ENCODE data around the gene FTSJ1.
"Not testable (repeated sequence)": the region's sequence is repeated elsewhere in the genome, so short reads cannot be mapped to it uniquely, and the experiment has no call there.

Gene FTSJ1, protein sequence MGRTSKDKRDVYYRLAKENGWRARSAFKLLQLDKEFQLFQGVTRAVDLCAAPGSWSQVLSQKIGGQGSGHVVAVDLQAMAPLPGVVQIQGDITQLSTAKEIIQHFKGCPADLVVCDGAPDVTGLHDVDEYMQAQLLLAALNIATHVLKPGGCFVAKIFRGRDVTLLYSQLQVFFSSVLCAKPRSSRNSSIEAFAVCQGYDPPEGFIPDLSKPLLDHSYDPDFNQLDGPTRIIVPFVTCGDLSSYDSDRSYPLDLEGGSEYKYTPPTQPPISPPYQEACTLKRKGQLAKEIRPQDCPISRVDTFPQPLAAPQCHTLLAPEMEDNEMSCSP

DNA sequence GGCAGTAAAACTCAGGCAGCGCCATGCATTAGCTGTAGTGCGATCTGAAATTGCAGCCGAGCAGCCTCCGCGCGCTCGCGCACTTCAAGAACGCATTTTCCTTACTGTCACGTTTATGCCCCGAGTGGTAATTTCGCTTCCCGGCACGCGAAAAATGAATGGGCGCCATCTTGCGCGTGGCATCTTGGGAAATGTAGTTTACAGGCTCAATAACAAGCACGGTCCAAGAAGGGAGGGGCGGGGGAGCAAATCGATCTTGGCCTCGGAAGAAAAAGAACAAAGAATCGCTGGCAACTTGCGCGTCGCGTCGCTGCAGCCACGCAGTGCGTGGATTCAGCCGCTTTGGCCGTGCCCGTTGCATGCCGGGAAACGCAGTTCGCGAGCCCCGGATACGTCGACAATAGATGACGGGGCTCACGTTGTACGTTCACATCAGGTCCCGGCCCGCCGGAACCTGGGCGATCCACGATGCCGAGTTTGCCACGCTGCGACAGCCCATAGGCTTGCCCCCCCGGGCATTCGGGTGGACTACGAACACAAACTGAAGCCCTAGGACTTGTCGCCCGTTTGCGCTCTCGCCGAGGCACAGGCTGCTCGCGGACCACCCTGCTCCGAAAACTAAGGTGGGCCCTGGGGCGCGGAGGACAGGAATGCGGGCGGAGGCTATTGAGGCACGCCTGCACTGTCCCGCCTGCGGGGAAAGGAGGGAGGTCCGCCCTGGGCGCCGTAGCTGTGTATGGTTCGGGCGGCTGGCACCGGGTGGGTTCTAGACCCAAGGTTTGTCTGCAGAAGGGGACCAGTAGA is at the start of gene FTSJ1:
TSS of gene FTSJ1 (plus strand) at position 426 of the 804 bp plus-strand sequence. CDS start 1,849 bp downstream, outside the sequence.
- DNase-seq: peak; percentile 89

DNA sequence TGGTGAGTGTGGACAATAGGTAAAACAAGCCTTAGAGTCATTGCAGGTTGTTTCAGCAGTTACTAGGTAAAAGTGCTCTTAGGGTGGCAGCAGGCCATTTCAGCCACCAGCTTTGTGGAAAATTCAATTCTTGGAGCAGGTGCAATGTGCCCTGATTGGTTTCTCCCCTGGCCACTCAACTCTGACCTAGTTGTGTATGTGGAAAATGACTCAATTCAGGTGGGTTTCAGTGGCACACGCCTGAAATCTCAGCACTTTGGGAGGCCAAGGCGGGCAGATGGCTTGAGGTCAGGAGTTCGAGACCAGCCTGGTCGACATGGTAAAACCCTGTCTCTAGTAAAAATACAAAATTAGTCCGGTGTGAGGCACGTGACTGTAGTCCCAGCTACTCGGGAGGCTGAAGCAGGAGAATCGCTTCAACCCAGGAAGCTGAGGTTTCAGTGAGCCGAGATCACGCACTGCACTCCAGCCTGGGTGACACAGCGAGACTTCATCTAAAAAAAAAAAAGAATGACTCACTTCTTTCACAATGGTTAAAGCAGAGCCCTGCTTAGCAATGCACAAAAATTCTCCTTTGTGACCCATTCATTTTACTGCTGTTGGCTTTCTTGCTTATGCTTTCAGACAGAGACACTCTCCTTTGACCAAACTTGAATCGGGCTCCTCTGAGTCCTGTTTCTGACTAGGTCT is 48.8 kb upstream of the FTSJ1 start:
- not testable (repeated sequence) for DNase-seq

DNA sequence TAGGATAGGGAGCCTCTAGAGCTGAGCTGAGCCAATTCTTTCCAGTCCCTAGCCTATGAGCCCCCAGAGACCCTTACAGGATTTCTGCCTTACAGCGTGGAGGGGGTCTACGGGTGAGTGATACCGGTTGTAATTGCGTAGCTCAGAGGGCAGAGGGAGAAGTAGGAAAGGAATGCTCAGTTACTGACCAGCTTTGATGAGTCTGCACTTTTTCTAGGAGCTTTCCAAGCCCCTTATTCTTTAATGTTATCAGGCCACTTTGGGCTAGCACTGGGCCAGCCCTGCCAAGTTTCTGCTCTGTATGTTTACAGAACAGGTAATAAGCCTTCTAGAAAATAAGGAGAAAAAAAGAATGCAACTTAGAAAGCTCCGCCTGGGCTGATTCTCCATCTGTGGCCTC is 46.4 kb upstream of the FTSJ1 start:
- not testable (repeated sequence) for DNase-seq

DNA sequence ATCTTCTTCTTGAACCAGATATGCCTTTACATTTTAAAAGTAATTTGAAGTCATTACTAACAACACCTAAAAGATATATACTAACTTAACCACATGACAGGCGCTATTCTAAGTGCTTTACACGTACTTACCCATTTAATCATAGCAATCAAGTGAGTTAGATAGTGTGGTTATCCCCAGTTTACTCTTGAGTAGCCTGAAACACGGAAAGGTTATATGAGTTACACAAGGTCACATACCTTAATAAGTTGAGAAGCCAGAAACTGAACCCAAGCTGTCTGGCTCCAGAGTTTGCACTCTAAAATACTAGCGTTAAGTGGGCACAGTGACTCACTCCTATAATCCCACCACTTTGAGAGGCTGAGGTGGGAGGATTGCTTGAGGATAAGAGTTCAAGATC is 45.8 kb upstream of the FTSJ1 start:
- DNase-seq: not testable (repeated sequence)

DNA sequence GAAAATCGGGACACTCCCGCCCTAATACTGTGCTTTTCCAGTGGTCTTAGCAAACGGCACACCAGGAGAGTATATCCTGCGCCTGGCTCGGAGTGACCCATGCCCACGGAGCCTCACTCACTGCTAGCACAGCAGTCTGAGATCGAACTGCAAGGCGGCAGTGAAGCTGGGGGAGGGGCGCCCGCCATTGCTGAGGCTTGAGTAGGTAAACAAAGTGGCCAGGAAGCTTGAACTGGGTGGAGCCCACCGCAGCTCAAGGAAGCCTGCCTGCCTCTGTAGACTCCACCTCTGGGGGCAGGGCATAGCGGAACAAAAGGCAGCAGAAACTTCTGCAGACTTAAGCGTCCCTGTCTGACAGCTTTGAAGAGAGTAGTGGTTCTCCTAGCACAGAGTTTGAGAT is 42.3 kb upstream of the FTSJ1 start:
- not testable (repeated sequence) for DNase-seq

DNA sequence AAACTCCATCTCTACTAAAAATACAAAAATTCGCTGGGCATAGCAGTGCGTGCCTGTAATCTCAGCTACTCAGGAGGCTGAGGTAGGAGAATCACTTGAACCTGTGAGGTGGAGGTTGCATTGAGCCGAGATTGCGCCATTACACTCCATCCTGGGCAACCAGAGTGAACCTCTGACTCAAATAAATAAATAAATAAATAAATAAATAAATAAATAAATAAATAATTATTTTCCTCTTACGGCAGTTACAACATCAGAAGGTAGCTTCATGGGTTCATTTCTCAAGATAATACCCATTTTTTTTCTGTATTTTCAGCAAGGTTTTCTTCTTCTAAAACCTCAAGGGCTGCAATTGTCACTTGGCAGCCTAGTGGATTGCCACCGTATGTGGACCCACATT is 28.8 kb upstream of the FTSJ1 start:
- DNase-seq: not testable (repeated sequence)

DNA sequence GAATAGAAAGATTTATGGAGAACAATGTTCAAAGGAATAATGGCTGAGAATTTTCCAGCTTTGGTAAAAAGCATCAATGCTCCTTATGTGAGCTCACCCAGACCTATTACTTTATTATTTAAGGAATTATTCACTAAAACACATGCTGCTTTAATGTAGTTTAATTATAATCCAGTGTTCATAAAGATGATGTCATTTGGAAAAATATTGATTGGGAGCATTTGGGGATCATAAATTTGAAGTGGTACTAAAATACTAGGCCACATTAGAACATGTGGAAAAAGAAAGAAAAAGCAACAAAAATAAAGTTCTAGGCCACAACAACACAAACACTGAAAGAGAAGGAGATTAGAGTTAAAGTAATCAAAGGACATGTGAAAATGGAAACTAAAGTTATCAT is 25.9 kb upstream of the FTSJ1 start:
- DNase-seq: no peak

DNA sequence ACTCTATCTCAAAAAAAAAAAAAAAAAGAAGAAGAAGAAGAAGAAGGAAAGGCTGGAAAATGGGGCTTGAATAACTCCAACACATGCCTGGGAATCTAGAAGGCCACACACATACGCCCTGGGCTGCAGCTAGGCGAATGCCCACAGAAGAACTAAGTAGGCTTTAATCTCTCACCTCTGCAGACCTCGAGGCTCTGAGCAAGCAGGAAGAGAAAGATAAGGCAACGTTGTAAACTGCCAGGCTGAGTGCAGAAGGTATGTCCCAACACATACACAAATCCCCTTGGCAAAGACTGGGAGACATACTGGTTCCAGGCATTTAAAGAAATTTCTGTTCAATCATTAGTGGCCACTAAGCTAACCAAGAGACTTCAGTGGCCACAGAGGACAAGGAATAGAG is 24.3 kb upstream of the FTSJ1 start:
- DNase-seq: no peak

DNA sequence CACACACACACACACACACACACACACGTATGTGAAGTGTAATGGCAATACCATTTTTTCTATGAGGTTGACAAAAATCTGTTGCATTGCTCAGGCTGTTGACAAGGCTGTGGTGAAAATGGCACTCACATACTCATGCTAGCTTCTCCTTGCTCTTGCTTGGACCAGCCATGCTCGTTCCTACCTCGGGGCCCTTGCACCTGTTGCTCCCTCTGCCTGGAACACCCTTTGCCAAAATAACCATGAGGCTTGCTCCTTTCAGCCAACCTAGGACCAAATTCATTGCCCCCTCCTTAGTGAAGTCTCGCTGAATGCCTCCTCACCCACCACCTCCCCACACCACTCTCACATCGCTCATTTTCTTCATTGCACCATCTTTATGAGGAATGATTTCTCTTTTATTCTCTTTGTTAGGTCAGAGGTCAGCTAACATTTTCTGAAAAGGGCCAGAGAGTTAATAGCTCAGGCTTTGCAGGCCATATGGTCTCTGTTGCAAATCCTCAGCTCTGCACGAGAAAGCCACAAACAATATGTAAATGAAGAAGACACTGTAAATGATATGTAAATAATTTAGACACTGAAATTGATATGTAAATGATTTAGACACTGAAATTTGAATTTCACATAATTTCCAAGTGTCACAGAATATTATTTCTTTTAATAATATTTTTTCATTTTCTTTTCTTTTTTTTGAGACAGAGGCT is 19.2 kb upstream of the FTSJ1 start:
- no peak for DNase-seq

DNA sequence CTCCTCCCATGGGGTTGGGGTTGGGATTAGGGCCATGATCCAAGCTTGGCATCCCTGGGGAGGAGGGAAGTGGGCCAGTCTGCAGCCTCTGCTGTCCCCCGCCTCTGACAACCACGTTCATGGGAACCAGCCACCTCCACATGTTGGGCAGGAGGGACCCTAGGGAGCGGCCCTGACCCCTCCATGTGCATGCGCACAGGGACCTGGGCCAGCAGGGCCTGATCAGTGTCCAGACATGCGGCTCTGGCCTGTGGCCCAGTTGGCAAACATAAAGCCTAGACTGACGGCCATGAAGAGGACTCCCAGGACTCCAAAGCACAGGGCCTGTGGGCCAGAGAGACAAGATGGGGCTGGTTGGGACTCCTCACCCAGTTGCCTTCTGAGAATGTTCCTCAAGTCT is 17.3 kb upstream of the FTSJ1 start:
- no peak for DNase-seq

DNA sequence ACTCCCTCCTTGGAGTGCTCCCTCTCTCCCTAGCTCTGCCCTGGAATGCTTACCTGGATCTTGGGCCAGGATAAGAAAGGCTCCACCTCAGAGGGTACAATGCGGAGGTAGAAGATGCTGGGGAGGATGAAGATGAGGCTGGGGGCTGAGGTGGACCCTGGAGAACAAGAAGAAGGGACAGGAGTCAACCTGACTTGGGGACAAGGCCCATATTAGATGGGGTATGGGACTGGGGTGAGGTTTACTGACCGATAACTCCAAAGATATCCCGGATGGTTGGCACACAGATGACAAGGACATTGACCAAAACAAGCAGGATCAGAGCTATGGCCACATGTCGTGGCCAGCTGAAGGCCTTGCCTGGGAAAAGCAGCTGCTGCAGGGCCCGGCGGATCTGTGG is 16.5 kb upstream of the FTSJ1 start:
- DNase-seq: no peak

DNA sequence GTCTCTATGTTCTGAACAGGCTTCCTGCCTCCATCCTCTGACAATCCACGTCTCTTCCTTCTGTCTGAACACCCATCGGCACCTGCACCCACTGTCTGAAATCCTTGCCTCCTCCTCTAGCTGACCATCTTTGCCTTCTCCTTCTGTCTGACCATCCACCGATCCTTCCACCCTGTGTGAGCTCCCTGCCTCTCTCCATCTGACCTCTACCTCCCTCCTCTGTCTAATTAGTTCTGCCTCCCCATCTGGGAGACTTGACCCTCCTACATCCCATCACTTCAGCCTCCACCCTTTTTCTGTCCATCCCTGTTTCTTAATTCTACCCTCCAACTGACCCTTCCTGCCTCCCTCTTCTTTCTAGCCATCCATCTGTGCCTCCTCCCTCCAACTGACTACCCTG is 16.0 kb upstream of the FTSJ1 start:
- no peak for DNase-seq

DNA sequence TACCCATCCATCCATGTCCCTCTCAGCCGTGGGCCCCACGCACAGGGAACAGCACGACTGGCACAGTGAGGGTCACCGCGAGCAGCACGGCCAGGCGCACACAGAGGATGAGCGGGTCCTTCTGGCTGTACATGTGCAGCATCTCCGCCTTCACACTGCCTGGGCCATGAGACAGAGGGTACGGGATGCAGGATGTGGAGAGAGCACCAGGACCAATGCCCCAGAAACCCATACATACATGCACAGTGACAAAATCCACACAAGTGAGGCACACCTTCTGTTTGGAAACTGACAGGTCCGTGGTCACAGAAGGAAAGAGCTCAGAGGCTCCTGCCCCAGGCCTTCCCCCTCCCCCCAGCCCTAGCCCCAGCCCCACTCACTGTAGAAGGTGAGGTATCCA is 15.4 kb upstream of the FTSJ1 start:
- no peak for DNase-seq

DNA sequence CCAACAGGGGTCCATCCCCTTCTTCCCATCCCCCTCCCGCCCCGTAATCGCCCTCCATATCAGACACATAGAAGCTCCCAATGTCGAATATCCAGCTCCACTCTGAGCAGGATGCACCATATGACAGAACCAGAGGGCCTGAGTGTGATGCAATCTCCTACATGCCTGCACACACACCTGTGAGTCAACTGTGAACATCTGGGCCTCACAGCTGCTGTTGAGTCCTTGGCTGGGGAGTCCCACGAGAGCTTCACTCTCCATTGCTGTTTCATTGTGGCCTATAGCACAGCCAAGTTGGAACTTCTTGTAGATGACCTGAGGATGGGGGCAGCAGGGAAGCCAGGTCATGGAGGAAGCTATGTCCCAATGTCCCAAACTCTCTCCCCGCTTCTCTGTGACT is 14.2 kb upstream of the FTSJ1 start:
- no peak for DNase-seq

DNA sequence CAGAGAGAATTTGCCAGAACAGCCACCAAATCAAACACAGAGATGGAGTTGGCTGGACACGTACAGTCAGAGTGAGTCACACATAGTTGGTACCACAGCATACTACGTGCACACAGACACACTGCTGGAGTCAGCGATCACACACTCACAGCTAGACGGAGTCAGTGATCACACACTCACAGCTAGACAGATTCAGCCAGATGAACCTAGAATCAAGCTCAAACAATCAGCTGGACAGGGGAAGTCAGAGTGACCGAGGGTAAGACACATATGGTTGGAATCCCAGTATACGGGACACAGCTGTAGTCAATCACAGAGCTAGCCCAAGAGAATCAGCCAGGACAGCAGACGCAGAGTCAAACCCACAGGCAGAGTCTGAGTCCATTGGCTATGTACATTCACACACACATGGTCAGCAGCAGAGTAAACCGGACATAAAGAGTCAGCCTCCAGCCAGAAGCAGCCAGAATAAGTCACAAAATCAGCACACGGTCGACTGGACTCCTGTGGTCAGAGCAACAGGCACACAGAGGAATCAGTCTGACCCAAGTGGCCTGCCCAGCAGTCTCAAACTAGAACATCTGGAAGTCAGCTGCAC is 10.6 kb upstream of the FTSJ1 start:
- peak; percentile 76 for DNase-seq

DNA sequence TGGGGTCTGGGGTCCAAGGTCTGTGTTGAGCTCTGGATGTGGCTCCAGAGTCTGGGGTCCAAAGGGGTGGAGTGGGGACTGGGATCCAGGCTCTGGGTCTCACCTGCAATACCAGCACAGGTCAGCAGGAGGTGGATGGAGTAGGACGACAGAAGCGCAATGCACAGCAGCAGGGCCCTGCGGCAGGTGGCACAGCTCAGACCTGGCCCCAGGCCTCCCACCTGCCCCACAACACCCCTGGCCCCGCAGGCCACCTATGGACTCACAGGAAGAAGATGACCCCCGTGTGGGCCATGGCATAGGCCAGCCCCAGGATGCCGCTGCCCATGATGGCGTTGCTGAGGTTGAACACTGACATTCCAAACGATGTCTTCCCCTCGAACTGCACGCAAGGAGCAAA is 9.3 kb upstream of the FTSJ1 start:
- no peak for DNase-seq

DNA sequence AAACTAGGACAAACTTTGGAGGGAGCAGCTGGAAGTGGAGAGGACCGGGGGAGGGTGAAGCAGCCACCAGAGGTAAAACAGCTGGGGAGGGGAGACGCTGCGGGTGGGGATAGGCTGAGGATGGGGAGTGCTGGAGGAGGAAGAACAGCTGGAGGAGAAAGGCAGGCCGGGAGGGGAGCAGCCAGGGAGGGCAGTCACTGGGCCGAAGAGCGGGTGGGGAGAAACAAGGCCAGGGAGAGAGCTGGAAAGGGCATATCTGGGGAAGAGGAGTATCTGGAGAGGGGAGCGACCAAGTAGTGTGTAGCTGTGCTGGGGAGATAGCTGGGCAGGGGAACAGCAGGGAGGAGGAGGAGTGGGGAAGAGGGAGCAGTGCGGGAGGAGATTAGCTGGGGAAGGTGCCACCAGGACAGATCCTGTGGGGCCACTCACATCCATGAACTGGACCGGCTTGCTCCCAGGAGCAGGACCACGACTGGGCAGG is 8.7 kb upstream of the FTSJ1 start:
- DNase-seq: no peak

DNA sequence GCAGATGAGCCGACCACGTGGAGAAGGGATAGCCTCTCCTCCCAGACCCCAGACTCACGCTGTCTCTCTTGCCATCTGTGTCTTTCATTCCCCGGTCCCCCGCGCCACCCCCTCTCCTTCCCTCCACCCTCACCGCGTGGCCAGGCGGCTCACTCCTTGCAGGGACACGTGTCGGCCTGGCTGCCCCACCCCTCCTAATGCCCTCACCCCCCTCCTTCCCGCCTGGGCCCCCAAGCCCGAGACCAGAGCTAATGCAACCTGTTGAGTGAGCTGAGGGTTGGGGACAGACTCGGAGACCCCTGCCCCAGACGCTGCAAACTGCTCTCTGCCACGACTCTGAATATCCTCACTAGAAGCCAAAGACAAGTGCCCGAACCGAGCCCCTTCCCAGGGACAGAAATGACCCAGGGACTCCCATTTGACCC is 7.7 kb upstream of the FTSJ1 start:
- DNase-seq: no peak

DNA sequence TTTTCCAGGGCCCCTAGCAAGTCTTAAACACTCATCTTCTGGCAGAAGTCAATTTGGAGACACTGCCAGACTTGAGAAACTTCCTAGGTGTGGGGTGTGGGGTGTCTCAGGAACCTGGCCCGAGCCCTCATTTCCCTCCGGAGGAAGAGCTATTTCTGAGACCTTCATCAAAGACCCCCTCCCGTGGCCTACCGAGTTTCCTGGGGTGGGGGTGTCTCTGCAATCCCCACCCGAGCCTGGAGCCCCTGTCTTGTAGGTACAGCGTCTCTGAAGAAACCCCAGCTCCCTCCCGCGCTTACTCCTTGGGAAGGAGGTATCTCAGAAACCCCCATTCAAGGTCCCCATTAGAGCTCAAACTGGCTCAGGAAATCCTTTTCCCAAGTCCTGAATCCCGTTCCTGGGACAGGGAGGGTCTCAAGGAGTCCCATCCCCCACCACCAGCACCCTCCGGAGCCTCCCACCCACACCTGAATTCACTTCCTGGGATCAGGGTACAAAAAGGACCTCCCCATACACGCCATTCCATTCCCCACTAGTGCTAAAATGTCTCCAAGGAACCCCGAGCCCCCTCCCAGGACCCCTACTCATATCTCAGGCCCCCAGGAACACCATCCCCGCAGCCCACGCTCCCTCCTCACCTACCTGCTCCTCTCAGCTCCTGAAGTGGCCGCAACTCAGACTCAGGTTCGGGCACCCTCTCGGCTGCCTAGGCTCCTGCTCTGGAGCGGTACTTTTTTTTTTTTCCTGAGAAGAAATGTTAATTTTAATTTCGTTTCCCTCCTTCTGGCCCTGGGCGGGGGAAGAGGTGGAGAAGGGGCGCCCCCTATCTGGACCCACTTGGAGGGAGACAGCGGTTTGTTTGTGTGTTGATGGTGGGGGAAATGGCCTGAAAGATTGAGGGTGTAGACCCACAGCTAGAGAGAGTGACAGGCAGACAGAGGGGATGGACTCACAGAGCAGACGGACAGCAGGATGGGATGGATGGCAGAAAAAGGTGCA is 7.0 kb upstream of the FTSJ1 start:
- no peak for DNase-seq

DNA sequence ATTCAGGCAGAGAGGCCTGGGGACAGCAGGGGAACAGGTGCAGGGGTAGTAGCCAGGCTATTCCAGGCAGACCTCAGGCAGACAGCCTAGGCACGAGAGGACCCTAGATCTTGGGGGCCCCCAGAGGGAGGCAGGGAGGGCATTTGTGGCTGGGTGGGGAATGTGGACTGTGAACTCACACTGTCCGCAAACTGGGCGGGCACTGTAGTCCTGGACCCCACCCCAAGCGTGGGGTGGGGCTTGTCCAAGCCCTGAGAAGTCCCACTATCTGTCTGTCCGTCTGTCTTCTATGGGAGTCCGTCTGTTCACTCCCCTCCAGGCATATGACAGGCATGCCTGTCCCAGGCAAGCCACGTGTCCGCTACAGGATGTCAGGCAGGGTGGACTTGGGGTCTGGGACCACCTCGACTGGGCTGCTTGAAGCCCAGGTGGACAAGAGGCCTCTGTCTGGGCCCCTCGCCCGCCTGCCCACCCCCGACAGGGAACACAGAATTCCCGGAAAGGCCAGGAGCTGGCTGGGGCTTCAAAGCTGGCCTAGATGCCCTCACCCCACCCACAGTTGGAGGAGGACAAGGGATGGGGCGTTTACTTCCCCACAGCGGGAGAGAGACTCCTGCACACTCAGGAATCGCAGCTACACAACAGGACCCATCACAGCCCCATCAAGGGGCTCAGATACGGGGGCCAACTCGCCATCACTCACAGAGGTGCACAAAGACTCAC is 5.7 kb upstream of the FTSJ1 start, which contains the start of gene SLC38A5:
TSS of gene SLC38A5 (minus strand) at position 151 of the 723 bp plus-strand sequence. CDS start 2,336 bp downstream, outside the sequence.
- DNase-seq: no peak

DNA sequence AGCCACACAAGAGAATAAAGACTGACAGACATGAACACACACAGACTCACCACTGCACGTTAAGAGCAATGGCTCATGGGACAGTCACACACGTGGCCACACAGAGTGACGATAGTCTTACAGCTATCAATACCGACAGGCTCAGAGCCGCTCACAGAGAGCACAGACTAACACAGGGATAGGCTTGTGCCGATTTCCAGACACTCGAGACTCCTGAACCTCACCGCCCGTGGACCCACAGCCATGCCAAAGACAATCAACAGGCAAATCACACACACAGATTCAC is 5.2 kb upstream of the FTSJ1 start:
- no peak for DNase-seq
